DOHH2 (cell line): ENCODE results near the gene TNRC6C.

Source experiments
- CTCF ChIP-seq: fragments of 200-600 bp; sonication (generic); IDR thresholded peaks from one replicate; pipeline ENCODE4 v1.5.1; 2014; ENCODE audit warnings: antibody characterized with exemption, mild to moderate bottlenecking, low read depth, low read length; ENCODE audit not compliant: poor library complexity, severe bottlenecking
- EZH2phosphoT487 ChIP-seq: fragments of 200-600 bp; sonication (generic); IDR thresholded peaks from 2 replicates; pipeline ENCODE4 v1.6.1; 2017; ENCODE audit warnings: borderline replicate concordance, mild to moderate bottlenecking, antibody characterized with exemption, low read length, moderate library complexity, mixed read lengths

DNA sequence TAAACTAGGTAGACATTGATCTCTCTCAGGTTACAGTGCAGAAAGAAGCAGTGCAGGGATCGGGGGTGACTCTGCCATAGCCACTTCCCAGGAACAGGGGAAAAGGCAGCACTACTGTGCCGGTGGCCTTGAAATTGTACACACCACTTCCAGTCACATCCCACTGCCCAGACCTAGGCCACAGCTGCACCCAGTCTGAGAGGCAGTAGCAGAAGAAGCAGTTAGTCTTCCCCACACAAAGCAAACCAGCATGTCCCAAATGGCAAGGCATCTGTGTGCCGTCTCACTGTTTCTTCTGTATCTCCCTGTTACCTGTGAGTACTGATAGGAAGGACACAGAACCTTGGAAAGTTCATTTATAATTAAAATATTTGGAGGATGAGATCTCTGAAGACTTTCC is 123.0 kb downstream of the TNRC6C start:
- TF ChIP-seq CTCF (no peak), EZH2phosphoT487 (no peak)
